Activated T-cell treated with anti-CD3 and anti-CD28 coated beads, Interleukin-2, amount 50 U/mL, for 24 hours (primary cell): ENCODE data around the gene ADCY10.
"Not testable (repeated sequence)": the region's sequence is repeated elsewhere in the genome, so short reads cannot be mapped to it uniquely, and the experiment has no call there.

Experiments used
- DNase-seq: peaks from one replicate; pipeline ENCODE4 v3.0.0-alpha.2; 2020
- H3K27ac Mint-ChIP-seq: 2 replicates; pipeline ENCODE4 v1.8.0; 2020; ENCODE audit warnings: mild to moderate bottlenecking, mixed read lengths
- H3K27me3 Mint-ChIP-seq: 2 replicates; pipeline ENCODE4 v1.8.0; 2020; ENCODE audit warnings: mixed read lengths
- H3K36me3 Mint-ChIP-seq: 2 replicates; pipeline ENCODE4 v1.8.0; 2020; ENCODE audit warnings: low read depth, mixed read lengths
- H3K4me1 Mint-ChIP-seq: 2 replicates; pipeline ENCODE4 v1.8.0; 2020; ENCODE audit warnings: low read depth, mixed read lengths
- H3K4me3 Mint-ChIP-seq: 2 replicates; pipeline ENCODE4 v1.8.0; 2020; ENCODE audit warnings: mild to moderate bottlenecking, moderate library complexity, mixed read lengths
- H3K9me3 Mint-ChIP-seq: 2 replicates; pipeline ENCODE4 v1.8.0; 2020; ENCODE audit warnings: mixed read lengths

The ADCY10 gene

GRCh38 chr1:167916766-167917511, 3.0 kb upstream of the ADCY10 start:
- Mint-ChIP-seq H3K4me1 (peaks cover under 1% of the 10 kb centered on the region), H3K36me3 (peaks cover 45% of the 10 kb centered on the region), H3K27ac (no peak overlapping the region), H3K4me3 (no peak overlapping the region), H3K27me3 (no peaks in the 10 kb centered on the region), H3K9me3 (no peaks in the 10 kb centered on the region)
- no peak for DNase-seq

GRCh38 chr1:167915569-167915968, 1.6 kb upstream of the ADCY10 start:
- Mint-ChIP-seq H3K4me1 (no peaks in the 10 kb centered on the region), H3K27ac (no peak overlapping the region), H3K36me3 (peaks cover 45% of the 10 kb centered on the region), H3K9me3 (no peaks in the 10 kb centered on the region), H3K27me3 (no peaks in the 10 kb centered on the region), H3K4me3 (no peak overlapping the region)
- DNase-seq = no peak

- H3K4me1 Mint-ChIP-seq = no peaks in the 10 kb centered on the region
- no peak overlapping the region for H3K27ac Mint-ChIP-seq
These were observed 1.6 kb downstream of the ADCY10 start for GRCh38 chr1:167912294-167912693.

GRCh38 chr1:167911413-167911812, 2.5 kb downstream of the ADCY10 start:
- peaks cover 8% of the 10 kb centered on the region for H3K27me3 Mint-ChIP-seq

More at GRCh38 chr1:167912294-167912693, 1.6 kb downstream of the ADCY10 start:
- peaks cover 6% of the 10 kb centered on the region for H3K9me3 Mint-ChIP-seq
- H3K27me3 Mint-ChIP-seq = peaks cover 5% of the 10 kb centered on the region
- peaks cover 23% of the 10 kb centered on the region for H3K36me3 Mint-ChIP-seq
- no peak for DNase-seq
- H3K4me3 Mint-ChIP-seq = no peak overlapping the region

GRCh38 chr1:167910530-167910929, 3.4 kb downstream of the ADCY10 start:
- no peak for DNase-seq
- Mint-ChIP-seq H3K4me1 (no peaks in the 10 kb centered on the region), H3K4me3 (no peak overlapping the region), H3K27me3 (peaks cover 8% of the 10 kb centered on the region), H3K27ac (no peak overlapping the region), H3K36me3 (peaks cover 6% of the 10 kb centered on the region), H3K9me3 (peaks cover 6% of the 10 kb centered on the region)

More at GRCh38 chr1:167911413-167911812, 2.5 kb downstream of the ADCY10 start:
- Mint-ChIP-seq H3K4me3 (no peak overlapping the region), H3K9me3 (peaks cover 6% of the 10 kb centered on the region), H3K27ac (no peak overlapping the region), H3K4me1 (no peaks in the 10 kb centered on the region), H3K36me3 (peaks cover 15% of the 10 kb centered on the region)
- no peak for DNase-seq

- no peak overlapping the region for H3K4me3 Mint-ChIP-seq
- no peak for DNase-seq
- H3K36me3 Mint-ChIP-seq = peaks cover 2% of the 10 kb centered on the region
- H3K27ac Mint-ChIP-seq = no peak overlapping the region
- H3K4me1 Mint-ChIP-seq = no peaks in the 10 kb centered on the region
- H3K9me3 Mint-ChIP-seq = peaks cover 6% of the 10 kb centered on the region
- H3K27me3 Mint-ChIP-seq = peaks cover 8% of the 10 kb centered on the region
These were observed 4.2 kb downstream of the ADCY10 start for GRCh38 chr1:167909691-167910180.

- H3K9me3 Mint-ChIP-seq = peaks cover 6% of the 10 kb centered on the region
- no peaks in the 10 kb centered on the region for H3K36me3 Mint-ChIP-seq
- H3K27me3 Mint-ChIP-seq = peaks cover 8% of the 10 kb centered on the region
- H3K4me1 Mint-ChIP-seq = no peaks in the 10 kb centered on the region
- H3K27ac Mint-ChIP-seq = no peak overlapping the region
- no peak for DNase-seq
- no peak overlapping the region for H3K4me3 Mint-ChIP-seq
These were observed 8.3 kb downstream of the ADCY10 start for GRCh38 chr1:167905671-167906070.

- peaks cover 4% of the 10 kb centered on the region for H3K9me3 Mint-ChIP-seq
- H3K4me3 Mint-ChIP-seq = no peak overlapping the region
- peaks cover 6% of the 10 kb centered on the region for H3K27me3 Mint-ChIP-seq
- no peaks in the 10 kb centered on the region for H3K36me3 Mint-ChIP-seq
- DNase-seq = no peak
- no peaks in the 10 kb centered on the region for H3K4me1 Mint-ChIP-seq
- H3K27ac Mint-ChIP-seq = no peak overlapping the region
These were observed 8.8 kb downstream of the ADCY10 start for GRCh38 chr1:167905182-167905581.

GRCh38 chr1:167904652-167905130, 9.2 kb downstream of the ADCY10 start:
- H3K4me3 Mint-ChIP-seq = no peak overlapping the region
- no peaks in the 10 kb centered on the region for H3K36me3 Mint-ChIP-seq
- no peak overlapping the region for H3K27ac Mint-ChIP-seq
- no peak for DNase-seq
- peaks cover 3% of the 10 kb centered on the region for H3K27me3 Mint-ChIP-seq
- no peaks in the 10 kb centered on the region for H3K9me3 Mint-ChIP-seq
- no peaks in the 10 kb centered on the region for H3K4me1 Mint-ChIP-seq

- Mint-ChIP-seq H3K4me3 (no peak overlapping the region), H3K4me1 (no peaks in the 10 kb centered on the region), H3K27ac (no peak overlapping the region), H3K27me3 (no peaks in the 10 kb centered on the region), H3K9me3 (no peaks in the 10 kb centered on the region), H3K36me3 (no peaks in the 10 kb centered on the region)
- DNase-seq = no peak
These were observed 13.0 kb downstream of the ADCY10 start for GRCh38 chr1:167900907-167901306.

- Mint-ChIP-seq H3K36me3 (no peaks in the 10 kb centered on the region), H3K4me3 (no peak overlapping the region), H3K27ac (no peak overlapping the region), H3K27me3 (no peaks in the 10 kb centered on the region), H3K4me1 (no peaks in the 10 kb centered on the region), H3K9me3 (no peaks in the 10 kb centered on the region)
- no peak for DNase-seq
These were observed 14.7 kb downstream of the ADCY10 start for GRCh38 chr1:167899253-167899681.

- H3K27me3 Mint-ChIP-seq = no peaks in the 10 kb centered on the region
- no peaks in the 10 kb centered on the region for H3K4me1 Mint-ChIP-seq
- no peaks in the 10 kb centered on the region for H3K9me3 Mint-ChIP-seq
- H3K4me3 Mint-ChIP-seq = no peak overlapping the region
- H3K36me3 Mint-ChIP-seq = no peaks in the 10 kb centered on the region
- DNase-seq = no peak
- H3K27ac Mint-ChIP-seq = no peak overlapping the region
These were observed 15.2 kb downstream of the ADCY10 start for GRCh38 chr1:167898578-167899222.

GRCh38 chr1:167893798-167894197, 20.1 kb downstream of the ADCY10 start:
- H3K4me1 Mint-ChIP-seq = no peaks in the 10 kb centered on the region
- H3K27me3 Mint-ChIP-seq = no peaks in the 10 kb centered on the region
- H3K9me3 Mint-ChIP-seq = no peaks in the 10 kb centered on the region
- no peaks in the 10 kb centered on the region for H3K36me3 Mint-ChIP-seq
- no peak overlapping the region for H3K4me3 Mint-ChIP-seq
- H3K27ac Mint-ChIP-seq = no peak overlapping the region
- DNase-seq = no peak

- peaks cover 2% of the 10 kb centered on the region for H3K9me3 Mint-ChIP-seq
- no peaks in the 10 kb centered on the region for H3K36me3 Mint-ChIP-seq
- no peak overlapping the region for H3K27ac Mint-ChIP-seq
- H3K27me3 Mint-ChIP-seq = no peaks in the 10 kb centered on the region
- no peak for DNase-seq
- H3K4me1 Mint-ChIP-seq = no peaks in the 10 kb centered on the region
- H3K4me3 Mint-ChIP-seq = no peak overlapping the region
These were observed 23.5 kb downstream of the ADCY10 start for GRCh38 chr1:167890400-167890799.

- H3K9me3 Mint-ChIP-seq = not testable (repeated sequence)
These were observed 26.7 kb downstream of the ADCY10 start for GRCh38 chr1:167887187-167887586.

More at GRCh38 chr1:167887187-167887586, 26.7 kb downstream of the ADCY10 start:
- H3K27ac Mint-ChIP-seq, DNase-seq, H3K4me3 Mint-ChIP-seq, H3K4me1 Mint-ChIP-seq, H3K36me3 Mint-ChIP-seq, H3K27me3 Mint-ChIP-seq: not testable (repeated sequence)
